Renal cortical epithelial cell (primary cell): ENCODE data around the gene CPXM2. TPM values are rescaled to one million over a fixed set of nuclear protein-coding genes. Genes with fewer than 3 reads are reported as not detected.
A peak's percentile ranks its signal among the peaks of the same experiment; 100 is the strongest.

Experiments
- DNase-seq: peaks from one replicate; pipeline ENCODE4 v3.0.0-alpha.2; 2011; ENCODE audit warnings: low read depth
- total RNA-seq: library from RNA; depleted of rRNA; stranded (reverse); fragments of >200 nt; gene quantifications from 2 replicates; pipeline ENCODE4 v1.2.3, GENCODE V29; 2014

The CPXM2 gene
- total RNA-seq, 1 donor from 2014 or later, result 1.1 TPM

GRCh38 chr10:123870260-123870659 is 21.3 kb downstream of the CPXM2 start:
- DNase-seq, result peak; percentile 85

- DNase-seq, result no peak
Observed at GRCh38 chr10:123869020-123869414, 22.6 kb downstream of the CPXM2 start.

- DNase-seq, result no peak
Observed at GRCh38 chr10:123868038-123869019, 23.3 kb downstream of the CPXM2 start.

- no peak for DNase-seq
Observed at GRCh38 chr10:123865880-123866279, 25.7 kb downstream of the CPXM2 start.

- no peak for DNase-seq
Observed at GRCh38 chr10:123865350-123865749, 26.3 kb downstream of the CPXM2 start.

- no peak for DNase-seq
Observed at GRCh38 chr10:123864923-123865322, 26.7 kb downstream of the CPXM2 start.

- no peak for DNase-seq
Observed at GRCh38 chr10:123863721-123864482, 27.7 kb downstream of the CPXM2 start.

- no peak for DNase-seq
Observed at GRCh38 chr10:123863183-123863575, 28.4 kb downstream of the CPXM2 start.

GRCh38 chr10:123862421-123863182 is 29.0 kb downstream of the CPXM2 start:
- DNase-seq, result peak; percentile 1

GRCh38 chr10:123860856-123861255 is 30.8 kb downstream of the CPXM2 start:
- DNase-seq, result no peak

- no peak for DNase-seq
Observed at GRCh38 chr10:123860209-123860608, 31.4 kb downstream of the CPXM2 start.

GRCh38 chr10:123859653-123860050 is 32.0 kb downstream of the CPXM2 start:
- DNase-seq, result no peak

- no peak for DNase-seq
Observed at GRCh38 chr10:123858907-123859652, 32.5 kb downstream of the CPXM2 start.

- DNase-seq, result no peak
Observed at GRCh38 chr10:123858077-123858681, 33.4 kb downstream of the CPXM2 start.

GRCh38 chr10:123857616-123858015 is 34.0 kb downstream of the CPXM2 start:
- no peak for DNase-seq

GRCh38 chr10:123855008-123855684 is 36.5 kb downstream of the CPXM2 start:
- no peak for DNase-seq

- no peak for DNase-seq
Observed at GRCh38 chr10:123854498-123854897, 37.1 kb downstream of the CPXM2 start.

- no peak for DNase-seq
Observed at GRCh38 chr10:123854003-123854402, 37.6 kb downstream of the CPXM2 start.

- DNase-seq, result no peak
Observed at GRCh38 chr10:123852411-123852951, 39.1 kb downstream of the CPXM2 start.
